Activated naive CD4-positive, alpha-beta T cell treated with anti-CD3 and anti-CD28 coated beads, Interleukin-2, amount 10 ng/mL, durations not matched to agents 7 days and 5 days (primary cell): ENCODE data around the gene RAD51B.
A peak's percentile ranks its signal among the peaks of the same experiment; 100 is the strongest.

ENCODE experiments used
- CTCF ChIA-PET: fragments of 350-600 bp; sonication (Branson Sonifier 250); formaldehyde crosslinking; loops from one replicate; lab custom pipeline; 2021; ENCODE audit warnings: antibody characterized with exemption; lab: Charles Lee
- DNase-seq: peaks from one replicate; pipeline ENCODE4 v3.0.0-alpha.2; 2020
- H3K27ac Mint-ChIP-seq: one replicate; pipeline ENCODE4 v1.8.0; 2021; ENCODE audit warnings: mild to moderate bottlenecking, moderate library complexity, mixed read lengths
- H3K27me3 Mint-ChIP-seq: one replicate; pipeline ENCODE4 v1.8.0; 2021; ENCODE audit warnings: mild to moderate bottlenecking, mixed read lengths
- H3K36me3 Mint-ChIP-seq: one replicate; pipeline ENCODE4 v1.8.0; 2021; ENCODE audit warnings: mixed read lengths
- H3K4me1 Mint-ChIP-seq: one replicate; pipeline ENCODE4 v1.8.0; 2021; ENCODE audit warnings: mixed read lengths
- H3K4me3 Mint-ChIP-seq: one replicate; pipeline ENCODE4 v1.8.0; 2021; ENCODE audit warnings: mild to moderate bottlenecking, moderate library complexity, mixed read lengths
- H3K9me3 Mint-ChIP-seq: one replicate; pipeline ENCODE4 v1.8.0; 2021; ENCODE audit warnings: mixed read lengths

RAD51B gene

DNA sequence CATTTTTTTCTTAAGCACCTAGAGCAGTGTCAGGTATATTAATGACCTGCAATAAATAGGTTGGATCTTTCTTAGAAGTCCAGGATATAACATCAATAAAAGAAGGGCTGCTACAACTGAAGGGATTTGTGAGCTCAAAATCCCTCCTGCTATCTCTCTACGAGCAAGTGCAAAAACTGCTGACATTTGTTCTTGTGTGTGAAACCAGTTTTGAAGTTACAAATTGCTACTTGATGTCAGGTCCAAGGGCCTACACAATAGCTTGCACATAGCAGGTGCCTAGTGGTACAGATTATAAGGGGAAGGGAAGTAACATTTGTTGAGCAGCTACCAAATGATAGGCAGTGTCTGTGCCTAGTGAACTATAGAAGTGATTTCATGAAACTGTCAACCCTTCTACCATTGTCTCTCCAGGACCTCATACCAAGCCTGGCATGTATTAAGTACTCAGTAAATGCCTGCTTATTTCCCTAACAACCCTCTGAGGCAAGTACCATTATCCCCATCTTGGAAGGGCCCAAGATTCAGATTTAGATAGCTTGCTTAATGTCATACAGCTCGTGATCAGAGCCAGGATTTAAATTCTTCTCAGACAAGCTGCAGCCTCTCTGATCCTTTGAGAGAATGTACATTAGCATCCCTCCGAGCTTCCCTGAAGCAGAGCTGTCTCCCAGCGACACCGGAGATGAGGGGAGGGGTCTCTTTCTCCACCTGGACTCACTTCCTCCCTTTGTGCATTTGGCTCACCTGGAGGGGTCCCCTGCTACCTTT is 673.0 kb downstream of the RAD51B start:
- Mint-ChIP-seq H3K4me1 (peaks cover 15% of the 10 kb centered on the region), H3K27ac (no peak overlapping the region)
- CTCF ChIA-PET: interaction anchor here (1.0 kb wide), 1 partner anchor 309 kb away, joined by 3 read pairs; no protein-coding TSS in a partner anchor

DNA sequence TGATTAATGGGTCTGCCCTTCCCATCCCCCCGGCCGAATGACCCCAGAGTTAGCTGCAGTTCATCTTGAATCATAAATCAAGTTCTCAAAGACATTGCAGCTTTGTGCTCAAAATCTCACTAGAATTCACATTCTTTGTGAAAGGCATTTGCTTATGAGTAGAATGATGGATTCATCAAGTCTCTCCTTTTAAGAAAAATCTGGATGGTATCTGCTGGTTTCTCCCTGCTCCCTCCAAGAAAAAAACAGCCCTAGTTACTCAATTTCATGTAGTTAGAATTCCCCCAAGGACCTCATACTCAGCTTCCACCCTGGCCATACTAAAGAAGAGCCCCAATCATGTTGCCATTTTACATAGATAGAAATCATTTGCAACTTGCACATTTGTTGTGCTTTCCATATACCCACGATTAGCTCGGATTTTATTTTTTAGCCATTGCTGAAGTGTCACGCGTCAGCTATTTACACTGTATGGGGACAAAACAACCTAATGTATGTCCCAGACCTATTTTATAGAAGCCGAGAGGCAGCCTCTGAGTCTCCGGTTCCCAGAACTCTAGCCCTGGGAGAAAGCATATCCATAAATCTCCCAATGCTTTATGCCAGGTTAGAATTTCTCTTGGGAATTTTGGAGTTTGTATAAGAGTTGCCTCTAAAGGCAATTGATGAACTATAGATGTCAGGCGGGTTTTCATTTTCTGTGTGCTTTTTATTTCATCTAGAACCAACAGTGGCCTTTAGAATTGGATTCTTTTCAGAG is 673.8 kb downstream of the RAD51B start:
- CTCF ChIA-PET: interaction anchor here (1.0 kb wide), 1 partner anchor 310 kb away, joined by 3 read pairs; no protein-coding TSS in a partner anchor
- no peak overlapping the region for H3K27ac Mint-ChIP-seq
- peaks cover 15% of the 10 kb centered on the region for H3K4me1 Mint-ChIP-seq

More for the DNA sequence above, 673.0 kb downstream of the RAD51B start:
- Mint-ChIP-seq H3K9me3 (no peaks in the 10 kb centered on the region), H3K36me3 (peaks cover 4% of the 10 kb centered on the region), H3K4me3 (no peak overlapping the region), H3K27me3 (peaks cover 12% of the 10 kb centered on the region)
- no peak for DNase-seq

DNA sequence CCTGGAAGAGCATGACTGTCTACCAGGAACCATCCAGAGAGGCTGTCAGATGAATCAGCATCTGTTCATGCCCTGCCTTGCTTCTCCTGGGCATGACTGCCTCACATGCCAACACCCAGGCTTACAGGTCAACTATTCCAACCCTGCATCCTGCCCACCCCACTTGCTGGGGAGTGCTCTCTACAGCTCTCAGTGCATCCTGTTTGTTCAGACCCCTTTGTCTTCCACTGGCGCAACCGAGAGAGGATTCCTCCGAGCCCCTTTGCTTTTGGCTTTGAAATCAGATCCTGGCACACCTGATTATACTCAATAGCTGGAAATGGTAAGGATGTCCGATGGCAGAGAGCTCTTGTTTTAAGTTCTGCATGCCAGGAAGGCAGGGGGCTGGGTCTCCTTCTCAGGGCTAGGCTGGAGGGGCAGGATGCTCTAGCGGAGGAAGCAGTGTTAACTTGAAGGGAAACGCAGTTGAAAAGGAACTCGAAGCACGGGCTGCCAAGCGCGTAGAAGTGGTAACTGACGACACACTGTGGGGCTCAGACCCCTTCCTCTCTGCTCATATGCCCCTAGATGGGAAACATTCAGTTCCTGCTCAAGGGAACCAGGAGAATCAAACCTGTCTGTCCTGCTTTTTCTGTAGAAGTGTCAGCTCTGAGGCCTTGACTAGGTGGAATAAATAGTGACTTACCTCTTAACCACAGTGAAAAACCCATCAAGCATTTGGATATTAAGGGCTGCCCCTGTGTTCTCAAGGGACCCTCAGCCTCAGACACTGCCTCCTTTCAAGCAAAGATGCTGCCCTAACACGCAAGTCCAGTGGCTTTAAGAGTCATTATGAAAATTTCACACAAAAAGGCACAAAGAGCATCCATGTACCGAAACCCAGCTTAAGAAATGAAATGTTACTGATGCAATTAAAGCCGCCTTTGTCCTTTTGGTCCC is 675.8 kb downstream of the RAD51B start:
- CTCF ChIA-PET: no interaction called here
- no peak for DNase-seq
- H3K4me1 Mint-ChIP-seq: peaks cover 15% of the 10 kb centered on the region
- H3K9me3 Mint-ChIP-seq: no peaks in the 10 kb centered on the region
- H3K36me3 Mint-ChIP-seq: peaks cover 2% of the 10 kb centered on the region
- peaks cover 12% of the 10 kb centered on the region for H3K27me3 Mint-ChIP-seq
- no peak overlapping the region for H3K4me3 Mint-ChIP-seq
- H3K27ac Mint-ChIP-seq: no peak overlapping the region

More for the DNA sequence above, 673.8 kb downstream of the RAD51B start:
- Mint-ChIP-seq H3K27me3 (peaks cover 12% of the 10 kb centered on the region), H3K9me3 (no peaks in the 10 kb centered on the region), H3K4me3 (no peak overlapping the region), H3K36me3 (peaks cover 2% of the 10 kb centered on the region)
- DNase-seq: no peak

DNA sequence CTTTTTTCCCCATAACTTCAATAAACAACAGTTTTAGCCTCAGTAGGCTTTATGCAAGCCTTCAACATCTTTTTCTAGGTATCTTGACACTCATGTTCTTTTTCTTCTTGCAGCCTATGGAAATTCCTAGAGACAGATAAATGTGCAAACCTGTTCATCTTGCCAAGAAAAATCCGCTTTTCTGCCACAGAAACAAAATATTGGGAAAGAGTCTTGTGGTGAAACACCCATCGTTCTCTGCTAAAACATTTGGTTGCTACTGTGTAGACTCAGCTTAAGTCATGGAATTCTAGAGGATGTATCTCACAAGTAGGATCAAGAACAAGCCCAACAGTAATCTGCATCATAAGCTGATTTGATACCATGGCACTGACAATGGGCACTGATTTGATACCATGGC is 677.4 kb downstream of the RAD51B start:
- CTCF ChIA-PET: no interaction called here
- Mint-ChIP-seq H3K4me3 (no peak overlapping the region), H3K27me3 (peaks cover 12% of the 10 kb centered on the region), H3K4me1 (peaks cover 15% of the 10 kb centered on the region), H3K27ac (no peak overlapping the region), H3K9me3 (no peaks in the 10 kb centered on the region), H3K36me3 (peaks cover 2% of the 10 kb centered on the region)
- no peak for DNase-seq

DNA sequence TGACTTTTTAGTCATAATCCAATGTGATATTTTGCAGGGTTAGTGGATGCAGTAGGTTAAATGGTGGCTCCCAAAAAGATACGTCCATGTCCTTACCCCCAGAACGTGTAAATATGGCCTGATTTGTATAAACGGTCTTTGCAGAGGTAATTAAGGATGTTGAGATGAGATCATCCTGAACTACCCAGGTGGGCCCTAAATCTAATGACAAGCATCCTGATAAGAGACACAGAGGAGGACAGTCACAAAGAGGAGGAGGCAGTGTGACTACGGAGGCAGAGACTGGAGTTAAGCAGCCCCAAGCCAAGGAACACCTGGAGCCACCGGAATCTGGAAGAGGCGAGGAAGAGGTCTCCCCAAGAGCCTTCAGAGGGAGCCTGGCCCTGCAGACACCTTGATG is 679.9 kb downstream of the RAD51B start:
- H3K27ac Mint-ChIP-seq: no peak overlapping the region
- peaks cover 15% of the 10 kb centered on the region for H3K27me3 Mint-ChIP-seq
- CTCF ChIA-PET: no interaction called here
- H3K9me3 Mint-ChIP-seq: no peaks in the 10 kb centered on the region
- H3K4me3 Mint-ChIP-seq: no peak overlapping the region
- H3K4me1 Mint-ChIP-seq: peaks cover 15% of the 10 kb centered on the region
- peaks cover 2% of the 10 kb centered on the region for H3K36me3 Mint-ChIP-seq
- DNase-seq: no peak

DNA sequence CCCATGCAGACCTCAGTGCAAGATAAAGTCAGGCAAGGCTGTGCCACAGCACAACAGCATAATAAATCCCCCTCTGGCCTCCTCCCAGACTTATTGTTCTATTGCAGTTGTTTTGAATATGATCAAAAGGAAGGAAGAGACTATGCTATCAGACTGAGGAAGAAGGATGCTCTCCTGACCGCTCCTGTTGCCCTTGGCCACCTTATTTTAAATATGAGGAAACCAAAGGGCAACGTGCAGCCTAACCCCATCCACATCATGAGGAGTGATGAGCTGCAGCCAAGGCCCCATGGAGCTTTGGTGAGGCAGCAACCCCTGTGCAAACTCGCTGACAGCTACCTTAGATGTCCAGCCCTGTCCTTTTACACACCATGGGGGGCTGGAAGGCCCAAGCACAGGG is 681.6 kb downstream of the RAD51B start:
- CTCF ChIA-PET: no interaction called here
- no peak for DNase-seq
- H3K27ac Mint-ChIP-seq: no peak overlapping the region
- peaks cover 6% of the 10 kb centered on the region for H3K27me3 Mint-ChIP-seq
- peaks cover 12% of the 10 kb centered on the region for H3K4me1 Mint-ChIP-seq
- H3K9me3 Mint-ChIP-seq: no peaks in the 10 kb centered on the region
- H3K4me3 Mint-ChIP-seq: no peak overlapping the region
- H3K36me3 Mint-ChIP-seq: peaks cover under 1% of the 10 kb centered on the region

DNA sequence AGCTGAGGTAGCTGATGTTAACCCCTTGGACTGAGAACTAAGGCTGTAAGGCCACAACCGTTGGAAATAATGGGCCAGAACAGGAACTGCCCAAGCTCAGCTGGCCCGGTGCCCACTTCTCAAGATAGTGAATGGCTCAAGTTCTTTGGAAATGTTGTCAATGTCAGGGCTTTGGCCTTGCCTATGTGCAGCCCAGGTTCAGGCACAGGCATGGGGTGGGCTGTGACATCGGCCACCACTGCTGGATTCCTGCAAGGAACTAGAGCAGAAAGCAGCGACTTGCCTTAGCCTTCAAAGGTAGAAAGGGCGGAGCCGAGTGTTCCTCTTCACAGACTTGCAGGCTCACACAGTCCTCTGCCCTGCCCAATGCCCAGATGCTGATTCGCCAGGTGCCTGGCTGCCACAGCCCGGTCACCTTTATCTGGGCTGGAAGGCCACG is 682.1 kb downstream of the RAD51B start:
- H3K4me3 Mint-ChIP-seq: no peak overlapping the region
- peaks cover 6% of the 10 kb centered on the region for H3K27me3 Mint-ChIP-seq
- no peak for DNase-seq
- H3K36me3 Mint-ChIP-seq: no peaks in the 10 kb centered on the region
- H3K27ac Mint-ChIP-seq: no peak overlapping the region
- CTCF ChIA-PET: no interaction called here
- no peaks in the 10 kb centered on the region for H3K9me3 Mint-ChIP-seq
- H3K4me1 Mint-ChIP-seq: peaks cover 13% of the 10 kb centered on the region

DNA sequence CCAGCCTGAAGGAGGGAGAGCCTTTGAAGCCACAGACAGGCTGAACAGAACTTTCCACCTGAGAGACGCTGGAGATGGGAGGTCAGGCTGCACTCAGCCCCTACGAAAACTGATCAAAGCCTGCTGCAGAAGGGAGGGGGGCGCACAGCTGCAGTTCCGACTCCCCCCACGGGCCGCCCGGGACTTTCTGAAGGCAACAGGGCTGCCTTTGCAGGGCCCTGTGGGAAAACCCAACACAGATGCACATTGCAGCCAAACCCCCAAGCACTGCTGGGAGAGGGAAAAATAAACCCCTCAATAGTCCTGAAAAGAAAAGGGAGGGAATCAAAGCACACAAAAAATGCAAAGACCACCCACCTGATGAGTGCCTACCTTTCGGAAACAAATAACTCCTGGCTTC is 682.7 kb downstream of the RAD51B start:
- no peak overlapping the region for H3K4me3 Mint-ChIP-seq

DNA sequence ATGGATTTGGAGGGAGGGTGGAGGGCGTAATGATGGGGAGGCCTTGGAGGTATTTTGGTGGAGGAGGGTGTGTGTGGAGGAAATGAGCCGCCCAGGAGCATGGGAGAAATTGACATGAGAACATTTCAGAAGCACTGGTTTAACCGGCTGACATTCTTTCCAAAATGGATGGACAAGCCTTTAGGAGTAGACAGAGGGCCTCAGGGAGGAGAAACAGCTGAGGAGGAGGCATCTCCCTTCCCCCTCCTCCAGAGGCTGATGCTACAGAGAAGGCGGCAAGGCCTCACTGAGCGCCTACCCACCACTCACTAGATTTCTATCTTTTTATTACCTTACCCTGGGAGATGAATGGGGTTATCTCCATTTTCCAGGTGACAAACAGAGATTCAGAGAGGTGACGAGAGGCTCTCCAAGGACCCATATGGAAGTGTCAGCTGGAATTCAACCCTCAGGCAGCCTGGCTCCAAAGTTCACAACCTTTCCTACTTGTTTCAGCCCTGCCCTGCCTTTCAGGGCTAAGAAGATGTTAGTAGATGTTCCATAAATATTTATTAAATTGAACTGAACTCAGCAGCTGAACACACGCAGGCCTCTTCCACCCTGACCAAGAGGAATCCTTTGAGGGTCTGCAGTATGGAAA is 683.7 kb downstream of the RAD51B start:
- Mint-ChIP-seq H3K27me3 (peaks cover 13% of the 10 kb centered on the region), H3K4me1 (peaks cover 30% of the 10 kb centered on the region), H3K36me3 (no peaks in the 10 kb centered on the region), H3K27ac (no peak overlapping the region), H3K9me3 (no peaks in the 10 kb centered on the region), H3K4me3 (no peak overlapping the region)
- DNase-seq: no peak
- CTCF ChIA-PET: no interaction called here

More for the DNA sequence above, 682.7 kb downstream of the RAD51B start:
- DNase-seq: no peak
- Mint-ChIP-seq H3K4me1 (peaks cover 19% of the 10 kb centered on the region), H3K27ac (no peak overlapping the region), H3K9me3 (no peaks in the 10 kb centered on the region), H3K36me3 (no peaks in the 10 kb centered on the region), H3K27me3 (peaks cover 6% of the 10 kb centered on the region)
- CTCF ChIA-PET: no interaction called here

DNA sequence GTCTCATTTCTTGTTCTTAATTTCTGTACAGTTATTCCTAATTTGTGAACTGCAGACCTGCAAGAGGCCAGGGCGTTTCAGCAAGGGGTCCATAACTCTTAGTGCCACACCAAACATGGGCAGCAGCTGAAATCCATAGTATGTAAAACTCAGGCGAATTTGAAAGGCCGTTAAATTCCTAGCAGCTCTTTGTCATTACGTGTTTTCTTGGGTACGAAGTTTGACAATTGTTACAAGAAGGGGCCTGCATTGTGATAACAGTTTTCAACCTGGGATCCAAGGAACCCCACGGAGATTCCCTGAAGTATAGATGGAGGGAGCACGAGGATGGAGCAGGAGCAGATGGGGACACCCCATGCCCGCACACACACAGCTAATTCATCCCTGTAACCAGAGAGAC is 685.3 kb downstream of the RAD51B start:
- Mint-ChIP-seq H3K27ac (no peak overlapping the region), H3K36me3 (no peaks in the 10 kb centered on the region), H3K4me1 (peaks cover 36% of the 10 kb centered on the region), H3K27me3 (peaks cover 16% of the 10 kb centered on the region), H3K4me3 (no peak overlapping the region), H3K9me3 (no peaks in the 10 kb centered on the region)
- CTCF ChIA-PET: no interaction called here
- no peak for DNase-seq

DNA sequence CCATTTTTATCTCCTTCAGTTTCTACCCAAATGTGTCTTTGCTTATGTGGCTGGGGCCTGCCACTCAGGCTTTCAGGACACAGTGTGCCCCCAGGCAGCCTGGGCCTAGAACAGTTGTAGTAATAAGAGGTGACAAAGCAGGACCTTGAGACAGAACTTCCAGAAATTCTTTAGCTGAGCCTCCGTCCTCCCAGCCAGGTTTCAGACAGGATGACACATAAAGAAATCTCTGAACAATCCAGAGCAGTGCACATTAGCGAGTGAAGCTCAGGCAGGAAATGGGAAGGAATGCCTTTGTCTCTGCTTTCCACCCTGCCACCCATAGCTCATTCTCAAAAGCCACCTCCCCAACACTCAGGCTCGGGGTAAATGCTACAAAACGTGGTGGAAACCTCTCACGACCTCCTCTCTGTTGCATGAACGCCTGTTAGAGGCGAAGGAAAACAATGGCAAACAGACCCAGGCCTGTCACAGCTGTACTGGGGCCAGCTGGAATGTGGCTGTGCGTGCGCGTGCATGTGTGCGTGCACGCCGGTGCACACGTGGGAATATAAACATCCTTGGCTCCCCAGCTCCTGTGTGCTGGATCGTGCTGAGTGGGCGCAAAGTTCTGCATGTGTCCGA is 686.6 kb downstream of the RAD51B start:
- Mint-ChIP-seq H3K27ac (peak overlapping the region; percentile 24), H3K36me3 (no peaks in the 10 kb centered on the region), H3K4me3 (no peak overlapping the region), H3K4me1 (peaks cover 36% of the 10 kb centered on the region), H3K27me3 (peaks cover 16% of the 10 kb centered on the region), H3K9me3 (no peaks in the 10 kb centered on the region)
- no peak for DNase-seq
- CTCF ChIA-PET: no interaction called here

DNA sequence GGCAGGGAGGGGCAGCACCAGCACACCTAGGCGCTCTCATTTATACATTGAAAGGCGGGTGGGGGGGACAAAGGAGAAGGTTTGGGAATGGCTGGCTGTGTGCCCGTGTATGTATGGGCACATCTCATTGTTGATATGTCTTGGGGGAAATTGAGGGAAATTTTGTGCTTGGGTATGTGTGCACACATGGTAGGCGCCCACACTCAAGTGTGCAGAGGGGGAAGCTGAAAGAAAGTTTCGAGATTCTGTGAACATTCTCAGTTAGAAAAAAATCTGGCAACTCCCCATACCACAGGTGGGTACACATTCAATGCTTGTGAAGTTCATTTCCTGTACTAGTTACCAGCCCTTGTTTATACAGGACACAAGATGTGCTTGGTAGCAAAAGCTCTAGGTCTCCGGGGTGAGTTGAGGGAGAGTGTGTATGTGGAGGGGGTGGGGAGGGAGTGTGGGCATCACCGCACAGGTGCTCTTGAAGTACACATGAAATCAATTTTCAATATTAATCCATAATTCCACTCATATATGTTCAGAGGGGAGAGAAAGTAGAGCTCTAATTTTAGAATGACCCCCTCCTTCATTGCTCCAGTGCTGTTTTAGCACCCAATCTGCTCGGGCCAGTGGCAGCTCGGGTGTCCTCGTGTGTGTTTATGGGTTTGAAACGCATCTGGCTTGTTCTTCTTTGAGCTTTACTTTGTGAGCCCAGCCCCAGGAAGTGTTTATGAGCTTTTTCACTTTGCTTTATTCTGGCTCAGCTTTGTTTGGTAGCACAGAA is 687.3 kb downstream of the RAD51B start:
- CTCF ChIA-PET: interaction anchor here (1.2 kb wide), 1 partner anchor 283 kb away, joined by 3 read pairs; no protein-coding TSS in a partner anchor
- peak; percentile 30 for DNase-seq
- H3K27me3 Mint-ChIP-seq: peaks cover 16% of the 10 kb centered on the region
- no peaks in the 10 kb centered on the region for H3K36me3 Mint-ChIP-seq
- H3K9me3 Mint-ChIP-seq: no peaks in the 10 kb centered on the region
- peak overlapping the region; percentile 78 for H3K27ac Mint-ChIP-seq
- H3K4me3 Mint-ChIP-seq: no peak overlapping the region
- H3K4me1 Mint-ChIP-seq: peaks cover 36% of the 10 kb centered on the region
